Measurements from ENCODE around the gene CD276. TPM values are rescaled to one million over a fixed set of nuclear protein-coding genes. Genes with fewer than 3 reads are reported as not detected.

Gene CD276
- total RNA-seq, 1 donor = 0.21 TPM

GRCh38 chr15:73744293-73744692 lies 60.1 kb downstream of the CD276 start:
- H3K4me1 ChIP-seq (ENCODE audit: insufficient read depth, low read length) = no peaks in the 10 kb centered on the region
- H3K27me3 ChIP-seq (ENCODE audit: insufficient read depth, low read length) = no peaks in the 10 kb centered on the region
- no peaks in the 10 kb centered on the region for H3K9me3 ChIP-seq (ENCODE audit: low read depth, low read length)
- no peak overlapping the region for H3K4me3 ChIP-seq (ENCODE audit: low read length)

GRCh38 chr15:73745073-73745472 lies 60.9 kb downstream of the CD276 start:
- no peaks in the 10 kb centered on the region for H3K9me3 ChIP-seq (ENCODE audit: low read depth, low read length)
- H3K4me3 ChIP-seq (ENCODE audit: low read length) = no peak overlapping the region
- H3K27me3 ChIP-seq (ENCODE audit: insufficient read depth, low read length) = no peaks in the 10 kb centered on the region
- no peaks in the 10 kb centered on the region for H3K4me1 ChIP-seq (ENCODE audit: insufficient read depth, low read length)

DNA sequence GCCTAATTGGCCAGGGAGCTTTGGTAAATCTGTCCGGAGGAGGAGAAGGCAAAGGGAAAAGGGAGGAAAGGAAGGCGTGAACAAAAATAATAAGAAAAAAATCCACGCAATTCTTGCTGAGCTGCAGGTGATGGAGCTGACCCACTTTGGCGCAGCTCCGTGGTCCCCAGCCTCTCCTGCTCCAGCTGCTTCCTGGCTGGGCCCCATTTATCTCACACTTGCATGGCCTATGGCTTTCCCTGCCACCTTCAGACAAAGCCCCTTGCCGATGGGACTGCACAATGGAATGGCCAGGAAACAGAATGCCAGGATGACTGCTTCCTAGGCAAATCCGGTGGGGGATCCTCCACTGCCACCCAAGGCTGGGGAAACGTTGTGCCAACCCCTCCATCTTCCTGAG lies 62.1 kb downstream of the CD276 start:
- Histone ChIP-seq H3K4me3 (ENCODE audit: low read length) (no peak overlapping the region), H3K4me1 (ENCODE audit: insufficient read depth, low read length) (no peaks in the 10 kb centered on the region), H3K9me3 (ENCODE audit: low read depth, low read length) (no peaks in the 10 kb centered on the region), H3K27me3 (ENCODE audit: insufficient read depth, low read length) (peaks cover 3% of the 10 kb centered on the region)

DNA sequence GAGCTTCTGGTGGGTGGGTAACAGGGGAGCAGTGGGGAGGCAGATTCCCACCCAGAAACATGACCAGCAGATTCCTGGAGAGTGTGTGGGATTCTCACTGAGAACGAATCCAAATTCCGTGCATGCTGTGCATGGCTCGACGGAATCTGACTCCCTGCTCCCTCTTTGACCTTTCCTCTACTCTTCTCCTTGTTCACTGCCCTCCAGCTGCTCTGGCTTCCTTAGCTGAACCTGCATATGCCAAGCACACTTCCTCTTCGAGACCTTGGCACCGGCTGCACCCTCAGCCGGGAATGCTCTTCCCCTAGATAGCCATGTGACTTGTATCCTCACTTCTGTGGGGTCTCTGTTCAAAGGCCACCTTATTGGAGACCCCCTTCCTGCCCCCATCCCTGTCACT lies 62.7 kb downstream of the CD276 start:
- Histone ChIP-seq H3K4me1 (ENCODE audit: insufficient read depth, low read length) (no peaks in the 10 kb centered on the region), H3K27me3 (ENCODE audit: insufficient read depth, low read length) (peaks cover 5% of the 10 kb centered on the region), H3K4me3 (ENCODE audit: low read length) (no peak overlapping the region), H3K9me3 (ENCODE audit: low read depth, low read length) (no peaks in the 10 kb centered on the region)

DNA sequence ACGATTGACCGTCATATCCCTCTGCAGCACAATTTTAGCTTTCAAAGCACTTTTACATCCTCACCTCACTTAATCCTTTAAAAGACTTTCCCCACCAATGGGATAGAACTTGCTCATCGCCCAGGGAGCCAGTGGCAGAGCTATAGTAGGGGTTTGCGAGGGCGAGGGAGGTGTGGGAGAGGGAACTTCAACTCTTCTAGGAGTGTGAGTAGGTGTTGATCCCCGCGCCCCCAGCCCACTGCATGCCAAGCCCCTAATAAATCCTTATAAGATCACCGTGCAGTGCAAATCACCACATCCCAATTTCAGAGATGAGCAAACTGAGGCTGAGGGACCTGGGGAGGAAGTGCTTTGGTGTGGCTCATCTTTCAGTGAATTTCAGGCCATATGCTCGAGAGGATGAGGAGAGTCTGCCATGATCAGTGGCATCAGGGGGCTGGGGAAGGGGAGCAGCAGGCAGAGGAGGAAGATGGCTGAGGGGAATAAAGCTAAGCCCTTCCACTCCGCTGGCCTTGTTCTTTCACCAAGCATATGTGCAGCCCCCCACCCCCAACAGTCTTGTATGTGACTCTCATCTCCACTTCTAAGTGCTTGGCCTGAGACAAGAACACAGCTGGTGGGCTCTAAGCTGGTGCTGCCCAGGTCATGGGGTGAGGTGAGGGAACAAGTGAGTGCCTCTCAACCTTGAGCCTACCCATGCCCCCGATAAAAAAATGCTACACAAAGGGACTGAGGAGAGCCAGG lies 63.8 kb downstream of the CD276 start:
- H3K9me3 ChIP-seq (ENCODE audit: low read depth, low read length) = no peaks in the 10 kb centered on the region
- H3K4me1 ChIP-seq (ENCODE audit: insufficient read depth, low read length) = no peaks in the 10 kb centered on the region
- no peak overlapping the region for H3K4me3 ChIP-seq (ENCODE audit: low read length)
- peaks cover 8% of the 10 kb centered on the region for H3K27me3 ChIP-seq (ENCODE audit: insufficient read depth, low read length)

- peaks cover 11% of the 10 kb centered on the region for H3K27me3 ChIP-seq (ENCODE audit: insufficient read depth, low read length)
- no peak overlapping the region for H3K4me3 ChIP-seq (ENCODE audit: low read length)
- no peaks in the 10 kb centered on the region for H3K4me1 ChIP-seq (ENCODE audit: insufficient read depth, low read length)
- no peaks in the 10 kb centered on the region for H3K9me3 ChIP-seq (ENCODE audit: low read depth, low read length)
These were observed 64.5 kb downstream of the CD276 start for GRCh38 chr15:73748730-73749129.

DNA sequence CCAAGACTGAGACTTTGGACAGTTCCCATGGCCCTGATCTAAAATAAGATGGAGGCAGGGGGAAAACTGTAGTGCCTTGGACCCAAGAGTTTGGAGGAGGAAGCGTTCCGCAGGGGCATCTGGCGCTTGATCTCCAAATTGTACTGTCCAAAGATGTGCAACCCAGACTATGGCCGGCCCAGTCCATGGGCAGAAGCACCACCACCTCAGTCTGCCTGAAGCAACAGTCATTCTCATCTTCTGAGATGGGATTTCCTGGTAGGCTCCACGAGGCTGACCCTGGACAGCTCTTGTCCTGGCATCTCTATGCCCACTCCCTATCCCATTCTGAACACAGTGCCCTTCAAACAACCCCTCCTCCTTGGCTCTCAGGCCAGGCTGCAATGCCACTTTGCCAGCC lies 65.3 kb downstream of the CD276 start:
- H3K9me3 ChIP-seq (ENCODE audit: low read depth, low read length) = no peaks in the 10 kb centered on the region
- H3K4me1 ChIP-seq (ENCODE audit: insufficient read depth, low read length) = no peaks in the 10 kb centered on the region
- H3K4me3 ChIP-seq (ENCODE audit: low read length) = no peak overlapping the region
- peaks cover 19% of the 10 kb centered on the region for H3K27me3 ChIP-seq (ENCODE audit: insufficient read depth, low read length)

- no peaks in the 10 kb centered on the region for H3K9me3 ChIP-seq (ENCODE audit: low read depth, low read length)
- H3K4me3 ChIP-seq (ENCODE audit: low read length) = no peak overlapping the region
- peaks cover 20% of the 10 kb centered on the region for H3K27me3 ChIP-seq (ENCODE audit: insufficient read depth, low read length)
- H3K4me1 ChIP-seq (ENCODE audit: insufficient read depth, low read length) = no peaks in the 10 kb centered on the region
These were observed 65.8 kb downstream of the CD276 start for GRCh38 chr15:73749971-73750370.

DNA sequence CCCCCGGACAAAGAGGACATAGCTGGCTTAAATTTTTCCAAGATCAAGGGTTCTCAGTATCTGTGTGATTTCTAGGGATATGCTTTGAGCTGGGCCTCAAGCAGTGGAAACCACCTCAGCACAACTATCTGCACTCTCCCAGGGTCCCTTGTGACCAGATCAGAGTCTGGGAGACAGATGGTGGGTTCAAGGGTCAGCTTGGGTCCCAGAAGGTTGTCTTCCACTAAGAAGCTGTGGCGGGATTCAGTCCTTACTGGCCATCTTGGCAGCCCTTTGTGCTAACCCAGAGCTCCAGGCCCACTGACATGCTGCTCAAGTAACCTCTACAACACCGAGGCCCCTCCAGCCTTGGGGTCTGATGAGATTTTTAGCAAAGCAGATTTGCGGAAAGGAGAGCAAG lies 66.3 kb downstream of the CD276 start:
- Histone ChIP-seq H3K4me3 (ENCODE audit: low read length) (no peak overlapping the region), H3K4me1 (ENCODE audit: insufficient read depth, low read length) (no peaks in the 10 kb centered on the region), H3K9me3 (ENCODE audit: low read depth, low read length) (no peaks in the 10 kb centered on the region), H3K27me3 (ENCODE audit: insufficient read depth, low read length) (peaks cover 20% of the 10 kb centered on the region)

GRCh38 chr15:73750951-73751350 lies 66.8 kb downstream of the CD276 start:
- Histone ChIP-seq H3K9me3 (ENCODE audit: low read depth, low read length) (no peaks in the 10 kb centered on the region), H3K4me1 (ENCODE audit: insufficient read depth, low read length) (no peaks in the 10 kb centered on the region), H3K27me3 (ENCODE audit: insufficient read depth, low read length) (peaks cover 24% of the 10 kb centered on the region), H3K4me3 (ENCODE audit: low read length) (no peak overlapping the region)

DNA sequence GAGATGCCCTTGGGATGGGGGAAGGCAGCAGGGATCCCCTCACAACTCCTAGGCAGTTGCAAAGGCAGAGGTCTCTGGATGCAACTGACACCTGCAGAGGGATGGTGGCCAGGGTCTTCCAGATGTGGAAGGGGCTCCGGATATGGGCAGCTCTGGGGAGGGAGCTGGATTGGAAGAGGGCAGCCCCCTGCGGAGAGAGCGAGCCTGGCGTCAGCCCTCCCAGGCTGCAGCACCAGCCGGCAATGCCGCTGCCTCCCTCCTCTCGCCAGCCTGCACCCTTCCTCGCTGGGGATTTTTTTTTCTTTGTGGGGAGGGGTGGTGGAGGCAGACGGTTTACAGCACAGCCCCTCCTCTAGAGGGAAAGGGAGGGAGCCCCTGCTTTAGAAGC lies 67.3 kb downstream of the CD276 start:
- Histone ChIP-seq H3K4me1 (ENCODE audit: insufficient read depth, low read length) (no peaks in the 10 kb centered on the region), H3K9me3 (ENCODE audit: low read depth, low read length) (no peaks in the 10 kb centered on the region), H3K4me3 (ENCODE audit: low read length) (no peak overlapping the region), H3K27me3 (ENCODE audit: insufficient read depth, low read length) (peaks cover 24% of the 10 kb centered on the region)

GRCh38 chr15:73751899-73752805 lies 68.0 kb downstream of the CD276 start:
- Histone ChIP-seq H3K27me3 (ENCODE audit: insufficient read depth, low read length) (peaks cover 25% of the 10 kb centered on the region), H3K9me3 (ENCODE audit: low read depth, low read length) (no peaks in the 10 kb centered on the region), H3K4me3 (ENCODE audit: low read length) (no peak overlapping the region), H3K4me1 (ENCODE audit: insufficient read depth, low read length) (no peaks in the 10 kb centered on the region)

DNA sequence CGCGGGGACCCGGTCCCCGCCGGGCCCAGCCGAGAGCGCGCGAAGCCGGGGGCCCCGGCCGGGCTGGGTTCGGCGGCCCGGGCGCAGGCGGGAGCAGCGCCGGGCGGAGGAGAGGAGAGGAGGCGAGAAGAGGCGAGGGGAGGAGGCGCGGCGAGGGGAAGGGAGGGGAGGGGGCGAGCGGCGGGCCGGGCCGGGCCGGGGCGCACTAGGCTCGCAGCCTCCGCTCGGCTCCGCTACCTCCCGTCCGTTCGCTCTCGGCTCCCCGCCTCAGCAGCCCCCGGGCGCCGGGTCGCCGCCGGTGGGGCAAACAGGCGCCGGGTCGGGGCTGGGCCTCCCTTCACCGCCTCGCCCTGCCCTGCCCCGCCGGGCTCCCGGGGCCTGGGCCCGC lies 68.6 kb downstream of the CD276 start:
- no peak overlapping the region for H3K4me3 ChIP-seq (ENCODE audit: low read length)
- no peaks in the 10 kb centered on the region for H3K4me1 ChIP-seq (ENCODE audit: insufficient read depth, low read length)
- H3K27me3 ChIP-seq (ENCODE audit: insufficient read depth, low read length) = peaks cover 27% of the 10 kb centered on the region
- H3K9me3 ChIP-seq (ENCODE audit: low read depth, low read length) = no peaks in the 10 kb centered on the region

- no peak within 1 kb of the TSS for H3K4me3 ChIP-seq (ENCODE audit: low read length)
- peaks cover 27% of the 10 kb centered on the region for H3K27me3 ChIP-seq (ENCODE audit: insufficient read depth, low read length)
- H3K9me3 ChIP-seq (ENCODE audit: low read depth, low read length) = no peaks in the 10 kb centered on the region
- no peaks in the 10 kb centered on the region for H3K4me1 ChIP-seq (ENCODE audit: insufficient read depth, low read length)
These were observed 69.3 kb downstream of the CD276 start, which contains the start of gene INSYN1 for GRCh38 chr15:73753250-73754130. INSYN1 (minus strand) TSS chr15:73753351; CDS start chr15:73751130, 2,221 bp downstream.

GRCh38 chr15:73754461-73754860 lies 70.3 kb downstream of the CD276 start:
- no peaks in the 10 kb centered on the region for H3K4me1 ChIP-seq (ENCODE audit: insufficient read depth, low read length)
- no peak overlapping the region for H3K4me3 ChIP-seq (ENCODE audit: low read length)
- H3K9me3 ChIP-seq (ENCODE audit: low read depth, low read length) = no peaks in the 10 kb centered on the region
- H3K27me3 ChIP-seq (ENCODE audit: insufficient read depth, low read length) = peaks cover 27% of the 10 kb centered on the region

All from mononuclear cell (primary cell).